B cell (primary cell): Measurements from ENCODE around the gene TCF15. TPM values are rescaled to one million over a fixed set of nuclear protein-coding genes. Genes with fewer than 3 reads are reported as not detected.

ENCODE experiments used
- ATAC-seq: fragments of 200-7000 bp; cut with Tn5 transposase; one replicate; pipeline ENCODE4 v1.10.0; 2021; ENCODE audit warnings: low read depth, mild to moderate bottlenecking, moderate number of reproducible peaks, moderate library complexity
- CTCF ChIA-PET: fragments of 350-600 bp; sonication (Branson Sonifier 250); formaldehyde crosslinking; loops from one replicate; lab custom pipeline; 2021; ENCODE audit warnings: antibody characterized with exemption, inconsistent platforms; lab: Charles Lee
- POLR2A ChIA-PET: fragments of 350-600 bp; sonication (Branson Sonifier 250); formaldehyde crosslinking; loops from one replicate; lab custom pipeline; 2021; ENCODE audit warnings: antibody characterized with exemption; lab: Charles Lee
- DNase-seq: peaks from one replicate; pipeline ENCODE4 v3.0.0; 2013
- H2AFZ ChIP-seq: 2 replicates; pipeline ENCODE4 v1.6.1; 2012; ENCODE audit warnings: mild to moderate bottlenecking, low read depth, low read length; ENCODE audit not compliant: insufficient read depth, poor library complexity, severe bottlenecking
- H3K27ac ChIP-seq, 2 donors: 1 replicate in 1 of 2; 2 replicates in 1 of 2; pipeline ENCODE4 v1.5.1; 2012 to 2013; ENCODE audit warnings: low read length in 2 of 2, mild to moderate bottlenecking in 2 of 2, moderate library complexity in 1 of 2
- H3K27me3 ChIP-seq, 4 experiments: fragments of 200-600 bp in 1 of 4; sonication (generic) in 1 of 4; replicated peaks in 1 of 4; 1 replicate in 2 of 4; 2 replicates in 2 of 4; pipeline versions ENCODE4 v1.6.1 to v1.7.0; 2013 to 2016; ENCODE audit warnings: low read length in 3 of 4, mild to moderate bottlenecking in 2 of 4, mixed read lengths in 1 of 4, moderate library complexity in 1 of 4; ENCODE audit not compliant: insufficient read depth in 4 of 4, control insufficient read depth in 3 of 4; ENCODE audit errors: control extremely low read depth in 1 of 4
- H3K36me3 ChIP-seq, 2 experiments: replicated peaks in 1 of 2; 1 replicate in 1 of 2; 2 replicates in 1 of 2; pipeline versions ENCODE4 v1.6.1 to v1.7.1; 2013; ENCODE audit warnings: low read length in 1 of 2; ENCODE audit not compliant: insufficient read depth in 2 of 2, control insufficient read depth in 1 of 2; ENCODE audit errors: control extremely low read depth in 1 of 2, extremely low read depth in 1 of 2
- H3K4me1 ChIP-seq, 2 donors: fragments of 200-600 bp in 1 of 2; sonication (generic) in 1 of 2; 1 replicate in 1 of 2; 2 replicates in 1 of 2; pipeline versions ENCODE4 v1.5.1 to v1.6.1; 2013 to 2017; ENCODE audit warnings: low read length in 2 of 2; ENCODE audit not compliant: control insufficient read depth in 2 of 2, insufficient read depth in 2 of 2
- H3K4me2 ChIP-seq: replicated peaks from 2 replicates; pipeline ENCODE3; 2012; ENCODE audit warnings: mild to moderate bottlenecking, low read depth, low read length; ENCODE audit not compliant: poor library complexity, severe bottlenecking
- H3K4me3 ChIP-seq, 5 experiments: fragments of 200-600 bp in 1 of 5; sonication (generic) in 1 of 5; 1 replicate in 3 of 5; 2 replicates in 2 of 5; pipeline versions ENCODE4 v1.5.1 to v1.7.0; 2011 to 2016; ENCODE audit warnings: low read length in 4 of 5, mild to moderate bottlenecking in 4 of 5, low read depth in 2 of 5, control low read depth in 1 of 5, moderate library complexity in 1 of 5; ENCODE audit not compliant: insufficient read depth in 1 of 5; ENCODE audit errors: control extremely low read depth in 1 of 5, extremely low read depth in 1 of 5
- H3K79me2 ChIP-seq: fragments of 200-600 bp; sonication (generic); one replicate; pipeline ENCODE4 v1.6.0; 2016; ENCODE audit warnings: low read length; ENCODE audit not compliant: control insufficient read depth, insufficient read depth
- H3K9ac ChIP-seq: fragments of 200-600 bp; sonication (generic); 2 replicates; pipeline ENCODE4 v1.6.1; 2017; ENCODE audit warnings: mild to moderate bottlenecking, low read length, moderate library complexity
- H3K9me3 ChIP-seq, 3 donors: one replicate each; pipeline versions ENCODE4 v1.6.1 to v1.7.1; 2013; ENCODE audit warnings: low read length in 2 of 3; ENCODE audit not compliant: control insufficient read depth in 2 of 3, insufficient read depth in 1 of 3; ENCODE audit errors: control extremely low read depth in 1 of 3
- H4K20me1 ChIP-seq: 2 replicates; pipeline ENCODE4 v1.6.0; 2012; ENCODE audit warnings: mild to moderate bottlenecking, low read length; ENCODE audit not compliant: insufficient read depth, control insufficient read depth, poor library complexity, severe bottlenecking
- H3K27ac Mint-ChIP-seq: one replicate; pipeline ENCODE4 v1.8.0; 2021; ENCODE audit warnings: mixed read lengths
- H3K27me3 Mint-ChIP-seq: one replicate; pipeline ENCODE4 v1.8.0; 2021; ENCODE audit warnings: mixed read lengths
- H3K4me1 Mint-ChIP-seq: one replicate; pipeline ENCODE4 v1.8.0; 2021; ENCODE audit warnings: mixed read lengths
- H3K4me3 Mint-ChIP-seq: one replicate; pipeline ENCODE4 v1.8.0; 2021; ENCODE audit warnings: mixed read lengths
- H3K9me3 Mint-ChIP-seq: one replicate; pipeline ENCODE4 v1.8.0; 2022; ENCODE audit warnings: mixed read lengths; ENCODE audit not compliant: insufficient read depth
- CTCF ChIP-seq: fragments of 200-600 bp; IDR thresholded peaks from one replicate; pipeline ENCODE4 v1.8.0; 2022; ENCODE audit warnings: antibody characterized with exemption, mild to moderate bottlenecking
- EZH2 ChIP-seq: IDR thresholded peaks from 2 replicates; pipeline ENCODE4 v1.6.1; 2012; ENCODE audit warnings: borderline replicate concordance, low read depth, mild to moderate bottlenecking, moderate library complexity, low read length; ENCODE audit not compliant: insufficient read depth, poor library complexity, severe bottlenecking
- WGBS: methylation state at CpG from one replicate; pipeline ENCODE4 v1.1.5; 2013; ENCODE audit warnings: missing lambda C conversion rate; ENCODE audit not compliant: insufficient coverage; 5-methylcytosine and 5-hydroxymethylcytosine counted together
- intact Hi-C: fragments of 100-400 bp; cut with micrococcal nuclease; formaldehyde crosslinking; loops from one replicate; pipeline ENCODE4 v1.10.0; 2022
- polyA plus RNA-seq: library from polyadenylated mRNA; depleted of rRNA; stranded (reverse); fragments of >200 nt; gene quantifications from 2 replicates; pipeline ENCODE4 v1.2.3, GENCODE V29; 2012
- total RNA-seq, 2 donors: library from RNA; stranded (reverse); fragments of 120-200 nt in 1 of 2; gene quantifications; 1 replicate in 1 of 2; 2 replicates in 1 of 2; pipeline versions ENCODE4 v1.2.3 to v1.2.4, GENCODE V29; 2013 to 2022

TCF15 gene
- total and polyA plus RNA-seq, 2 donors (not counting 1 experiment from before 2014, with no cell fraction given) = not detected

- H3K9ac ChIP-seq = no peak overlapping the region
- H3K4me3 ChIP-seq = no peak overlapping the region
- ChIA-PET POLR2A (no interaction called here), CTCF (interaction anchor here (1.7 kb wide), 1 partner anchor 16 kb away, joined by 3 read pairs; no protein-coding TSS in a partner anchor)
- no peak for ATAC-seq
- H2AFZ ChIP-seq = no peak overlapping the region
- H3K27ac ChIP-seq = no peak overlapping the region
- no peaks in the 10 kb centered on the region for H3K4me1 ChIP-seq
- H3K27me3 ChIP-seq = peaks cover 0 to 7% (median under 1%) of the 10 kb centered on the region in 4 experiments
- H3K9me3 ChIP-seq = peaks cover 0 to 4% (median 0%) of the 10 kb centered on the region in 3 donors
- TF ChIP-seq CTCF (no peak), EZH2 (no peak)
- intact Hi-C loops = no loop called here
- 62% methylated on average over 4 of the region's 8 CpGs for WGBS
- H3K27ac Mint-ChIP-seq = no peak overlapping the region
- DNase-seq = no peak
- no peak overlapping the region for H3K4me3 Mint-ChIP-seq
- H3K27me3 Mint-ChIP-seq = peaks cover 17% of the 10 kb centered on the region
- no peaks in the 10 kb centered on the region for H3K36me3 ChIP-seq
- H3K4me2 ChIP-seq = no peak overlapping the region
- no peaks in the 10 kb centered on the region for H3K4me1 Mint-ChIP-seq
- H3K79me2 ChIP-seq = no peaks in the 10 kb centered on the region
- no peaks in the 10 kb centered on the region for H4K20me1 ChIP-seq
- no peaks in the 10 kb centered on the region for H3K9me3 Mint-ChIP-seq
Observed at GRCh38 chr20:602111-602970, 7.8 kb downstream of the TCF15 start.

- CTCF ChIA-PET = no interaction called here
Observed at GRCh38 chr20:600736-601135, 9.4 kb downstream of the TCF15 start.

More at GRCh38 chr20:600736-601135, 9.4 kb downstream of the TCF15 start:
- H3K79me2 ChIP-seq = no peaks in the 10 kb centered on the region
- no peak overlapping the region for H3K27ac Mint-ChIP-seq
- H3K36me3 ChIP-seq = no peaks in the 10 kb centered on the region
- H3K4me3 Mint-ChIP-seq = no peak overlapping the region
- H4K20me1 ChIP-seq = no peaks in the 10 kb centered on the region
- intact Hi-C loops = no loop called here
- POLR2A ChIA-PET = no interaction called here
- no peak overlapping the region for H3K9ac ChIP-seq
- H3K9me3 Mint-ChIP-seq = no peaks in the 10 kb centered on the region
- no peaks in the 10 kb centered on the region for H3K4me1 ChIP-seq
- no peaks in the 10 kb centered on the region for H3K4me1 Mint-ChIP-seq
- peaks cover 13% of the 10 kb centered on the region for H3K27me3 Mint-ChIP-seq
- no peak for DNase-seq
- WGBS = 89% methylated on average over 5 of the region's 6 CpGs
- H3K27me3 ChIP-seq = peaks cover 0 to 3% (median under 1%) of the 10 kb centered on the region in 4 experiments
- no peak overlapping the region for H3K4me2 ChIP-seq
- H3K9me3 ChIP-seq = peaks cover 0 to 4% (median 0%) of the 10 kb centered on the region in 3 donors
- no peak overlapping the region for H2AFZ ChIP-seq
- no peak overlapping the region for H3K4me3 ChIP-seq
- no peak for TF ChIP-seq CTCF
- TF ChIP-seq EZH2 = no peak
- no peak for ATAC-seq
- no peak overlapping the region for H3K27ac ChIP-seq
